ENCODE data around the gene SOX1.

The SOX1 gene

DNA sequence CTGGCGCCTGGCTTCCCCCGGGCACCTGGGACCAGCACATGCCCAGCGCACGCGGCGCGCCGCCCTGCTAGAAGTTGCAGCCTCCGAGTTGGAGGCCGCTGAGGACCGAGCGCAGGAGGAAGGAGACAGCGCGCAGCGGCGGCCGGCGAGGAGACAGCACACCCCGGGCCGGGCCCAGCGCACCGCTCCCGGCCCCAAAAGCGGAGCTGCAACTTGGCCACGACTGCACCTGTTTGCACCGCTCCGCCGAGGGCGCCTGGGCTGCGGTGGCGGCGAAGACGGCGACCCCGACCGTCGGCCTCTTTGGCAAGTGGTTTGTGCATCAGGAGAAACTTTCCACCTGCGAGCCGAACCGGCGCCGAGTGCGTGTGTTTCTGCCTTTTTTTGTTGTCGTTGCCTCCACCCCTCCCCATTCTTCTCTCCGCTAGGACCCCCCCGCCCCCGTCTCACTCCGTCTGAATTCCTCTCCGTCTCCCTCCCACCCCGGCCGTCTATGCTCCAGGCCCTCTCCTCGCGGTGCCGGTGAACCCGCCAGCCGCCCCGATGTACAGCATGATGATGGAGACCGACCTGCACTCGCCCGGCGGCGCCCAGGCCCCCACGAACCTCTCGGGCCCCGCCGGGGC lies at the start of gene SOX1:
Gene SOX1 (plus strand): TSS at position 34 of the 626 bp plus-strand sequence. CDS start 510 bp downstream, at position 544.
- DNase-seq, result no peak

DNA sequence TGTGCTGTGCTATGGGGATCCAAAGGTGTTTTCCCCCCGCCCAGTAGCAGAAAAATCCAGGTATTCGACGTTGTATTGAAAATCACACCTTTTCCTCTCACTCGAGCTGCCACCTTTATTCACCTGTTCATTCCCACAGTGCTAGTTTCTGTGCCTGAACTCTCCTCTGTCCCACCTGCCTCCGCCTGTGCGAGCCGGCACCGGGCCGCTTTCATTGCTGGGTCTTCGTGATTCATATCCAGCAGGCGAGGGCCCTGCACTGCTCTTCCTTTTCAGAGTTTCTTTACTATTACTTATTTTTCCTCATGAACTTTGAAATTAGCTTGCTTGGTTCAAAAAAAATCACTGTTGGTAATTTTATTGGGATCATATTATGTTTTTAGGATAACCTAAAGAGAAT lies 42.4 kb upstream of the SOX1 start:
- no peak for DNase-seq

DNA sequence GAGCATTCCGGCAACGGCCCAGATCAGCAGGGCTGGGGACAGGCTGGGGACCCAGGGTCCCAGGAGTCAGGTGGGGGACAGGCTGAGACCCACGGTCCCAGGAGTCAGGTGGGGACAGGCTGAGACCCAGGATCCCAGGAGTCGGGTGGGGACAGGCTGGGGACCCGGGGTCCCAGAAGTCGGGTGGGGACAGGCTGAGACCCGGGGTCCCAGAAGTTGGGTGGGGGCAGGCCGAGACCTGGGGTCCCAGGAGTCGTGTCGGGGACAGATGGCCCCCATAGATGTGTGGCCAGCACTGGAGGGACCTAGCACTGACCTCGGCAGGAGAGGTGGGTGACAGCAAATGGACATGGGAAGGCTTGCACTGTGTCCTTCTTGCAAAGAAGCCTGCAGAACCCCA lies 39.7 kb upstream of the SOX1 start:
- DNase-seq, result no peak

DNA sequence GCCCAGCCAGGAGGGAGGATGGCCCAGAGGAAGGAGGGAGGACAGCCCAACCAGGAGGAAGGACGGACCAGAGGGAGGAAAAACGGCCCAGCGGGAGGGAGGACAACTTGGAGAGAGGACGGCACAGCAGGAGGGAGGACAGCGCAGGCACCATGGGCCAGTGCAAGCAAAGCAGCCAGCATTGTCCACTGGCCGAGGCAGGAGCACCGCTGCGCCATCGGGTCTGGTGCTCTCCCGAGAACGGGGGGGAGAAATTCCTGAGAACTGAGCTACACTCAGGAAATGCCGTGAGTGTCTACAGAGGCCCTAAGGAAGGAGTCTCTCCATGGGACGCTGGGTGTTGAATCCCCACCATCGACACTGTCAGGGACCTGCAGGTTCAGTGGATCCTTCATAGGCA lies 38.5 kb upstream of the SOX1 start:
- DNase-seq, result no peak

DNA sequence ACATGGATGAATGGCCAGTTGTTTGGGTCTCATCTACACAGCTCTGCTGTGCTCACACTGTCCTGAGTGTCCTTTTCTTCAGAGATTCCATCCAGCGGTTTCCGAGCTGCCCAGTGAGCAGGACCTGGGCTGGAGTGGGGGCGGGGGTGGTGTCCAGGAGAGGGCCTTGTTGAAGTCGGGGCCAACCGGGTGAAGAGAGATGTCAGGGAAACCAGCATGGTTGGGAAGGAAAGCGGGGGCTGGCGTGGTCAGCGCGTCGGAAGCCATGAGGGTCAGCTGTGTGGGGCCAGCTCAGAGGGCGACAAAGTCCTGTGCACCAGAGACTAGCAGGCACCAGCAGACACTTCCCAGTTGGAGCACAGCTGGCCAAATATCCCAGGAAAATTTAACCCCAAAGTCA lies 37.8 kb upstream of the SOX1 start:
- DNase-seq, result no peak

DNA sequence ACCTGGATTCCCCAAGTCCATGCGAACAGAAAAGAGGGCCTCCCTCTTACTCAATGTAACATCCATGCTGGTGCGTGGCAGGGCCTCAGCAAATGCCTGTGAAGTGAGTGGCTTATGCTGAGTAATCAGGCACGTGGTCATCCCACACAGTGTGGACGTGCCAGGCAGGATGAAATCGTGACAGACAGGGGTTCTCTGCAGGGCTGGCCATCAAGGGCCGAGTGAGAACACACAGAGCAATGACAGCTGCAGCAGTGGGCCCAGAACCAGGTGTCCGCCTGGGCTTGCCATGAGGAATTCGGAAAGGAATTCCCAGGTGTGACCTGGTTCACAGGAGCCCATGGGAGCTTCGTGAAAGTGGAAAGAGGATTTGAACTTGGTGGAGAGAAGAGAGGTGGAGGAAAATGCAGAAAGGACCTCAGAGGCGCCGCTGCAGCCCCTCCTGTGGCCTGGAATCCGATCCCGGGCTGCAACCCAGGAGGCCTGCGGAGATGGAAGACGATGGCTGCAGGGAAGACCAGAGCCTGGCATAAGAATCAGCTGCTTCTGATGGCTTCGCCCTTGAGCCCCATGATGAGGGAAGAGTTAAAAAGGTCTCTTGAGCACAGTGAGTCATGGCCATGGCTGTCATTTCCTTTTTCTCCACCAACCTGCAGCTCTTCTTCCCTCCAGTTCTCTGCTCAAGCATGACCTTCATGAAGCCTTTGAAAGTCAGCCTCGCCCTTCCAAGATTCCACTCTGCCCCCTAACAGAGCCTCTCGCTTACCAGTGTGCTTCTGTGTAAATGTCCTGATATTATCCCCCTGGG lies 34.6 kb upstream of the SOX1 start:
- DNase-seq, result no peak

DNA sequence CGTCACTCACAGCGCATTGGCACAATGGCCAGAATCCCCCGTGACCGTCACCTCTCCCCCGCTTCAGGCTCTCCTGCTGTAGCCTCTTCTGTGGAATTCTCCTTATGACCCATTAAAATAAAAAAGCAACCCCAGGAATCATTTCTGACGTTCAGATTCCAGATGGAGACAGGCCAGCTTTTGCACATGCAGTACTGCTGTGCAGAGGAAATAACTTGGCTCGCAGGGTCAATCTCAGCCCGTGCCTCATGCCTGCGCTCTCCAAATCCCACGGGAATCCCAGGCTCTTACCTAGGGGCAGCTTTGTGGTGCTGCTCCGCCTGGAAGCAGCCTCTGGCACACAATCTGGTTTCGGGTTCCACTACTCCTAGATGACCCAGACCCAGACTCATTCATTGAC lies 32.7 kb upstream of the SOX1 start:
- no peak for DNase-seq

DNA sequence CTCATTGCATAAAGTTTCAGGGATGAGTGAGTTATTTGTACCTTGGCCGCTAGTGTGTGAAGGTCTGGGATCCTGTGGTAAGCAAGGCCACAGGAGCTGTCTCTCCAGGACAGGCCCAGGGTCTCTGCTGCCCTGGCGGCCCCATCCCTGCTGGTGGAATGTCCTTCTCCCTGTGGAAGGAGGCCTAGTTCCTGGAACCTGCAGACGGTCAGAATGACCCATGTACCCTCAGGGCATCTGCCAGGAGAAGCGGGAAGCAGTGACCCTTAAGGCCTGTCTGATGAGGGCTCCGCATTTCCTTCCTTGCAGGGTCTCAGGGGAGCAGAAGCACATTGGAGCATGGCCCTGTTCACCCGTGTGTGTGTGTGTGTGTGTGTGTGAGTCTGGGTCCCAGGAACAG lies 32.1 kb upstream of the SOX1 start:
- DNase-seq, result no peak

DNA sequence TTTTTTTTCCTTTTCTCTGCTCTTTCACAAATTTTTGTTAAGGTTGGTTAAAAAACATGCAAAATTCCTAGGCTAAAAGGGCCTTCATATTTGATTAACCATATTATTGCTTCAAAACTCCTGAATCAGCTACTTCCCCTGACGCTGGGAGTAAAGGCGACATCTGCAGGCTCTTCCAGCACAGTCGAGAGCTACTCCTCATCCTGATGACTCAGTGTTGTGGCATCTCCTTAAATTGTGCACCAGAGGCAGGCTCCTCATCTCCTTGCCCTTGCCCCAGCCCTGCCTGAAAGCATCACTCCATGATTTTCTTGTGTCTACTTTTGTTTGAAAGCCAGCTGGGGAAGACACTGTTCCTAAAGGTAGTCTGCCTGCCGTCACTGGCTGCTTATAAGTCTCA lies 24.5 kb upstream of the SOX1 start:
- no peak for DNase-seq

DNA sequence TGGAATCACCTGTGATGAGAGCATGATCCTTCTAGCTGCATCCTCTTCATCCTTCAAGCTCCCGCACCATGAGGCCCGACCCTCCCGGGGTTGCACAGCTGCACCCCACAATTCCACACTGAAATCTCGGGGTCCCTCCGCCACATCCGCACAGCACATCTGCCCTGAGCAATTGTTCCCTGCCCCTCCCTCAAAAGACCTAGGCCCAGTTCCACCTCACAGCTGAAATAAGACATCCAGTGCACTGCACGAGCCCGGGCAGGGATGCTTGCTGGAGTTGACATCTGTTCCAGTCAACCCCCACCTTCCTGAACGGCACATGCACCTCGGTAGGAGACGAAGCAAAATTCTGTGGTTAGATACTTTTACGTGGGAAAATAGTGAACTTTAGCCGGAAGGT lies 14.7 kb upstream of the SOX1 start:
- DNase-seq, result no peak

DNA sequence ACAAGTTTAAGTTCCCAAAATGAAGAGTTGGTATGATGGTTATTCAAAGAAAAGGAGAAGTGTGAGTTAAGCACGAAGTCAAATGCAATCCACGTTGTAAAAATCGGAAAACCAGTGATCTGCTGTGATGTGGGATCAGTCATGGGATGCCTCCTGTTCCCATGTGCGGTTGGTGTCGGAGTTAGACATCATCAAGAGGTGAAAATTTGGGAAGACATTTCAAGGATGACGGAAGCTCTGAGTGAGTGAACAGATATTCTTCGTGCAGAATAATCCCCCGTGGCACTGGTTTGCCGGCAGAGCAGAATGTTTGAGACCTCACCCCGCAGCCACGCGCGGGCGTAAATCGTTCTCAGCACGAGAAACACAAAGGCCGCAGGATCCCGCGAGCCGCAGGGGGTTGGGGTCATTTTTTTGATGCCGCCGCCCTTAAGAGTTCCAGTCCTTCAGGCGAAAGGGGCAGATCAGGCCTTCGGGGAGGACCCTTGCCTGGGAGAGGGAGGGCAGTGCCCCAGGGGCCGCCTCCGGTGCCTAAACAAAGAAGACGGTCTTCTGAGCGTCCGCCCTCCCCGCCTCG lies 13.7 kb upstream of the SOX1 start:
- no peak for DNase-seq

DNA sequence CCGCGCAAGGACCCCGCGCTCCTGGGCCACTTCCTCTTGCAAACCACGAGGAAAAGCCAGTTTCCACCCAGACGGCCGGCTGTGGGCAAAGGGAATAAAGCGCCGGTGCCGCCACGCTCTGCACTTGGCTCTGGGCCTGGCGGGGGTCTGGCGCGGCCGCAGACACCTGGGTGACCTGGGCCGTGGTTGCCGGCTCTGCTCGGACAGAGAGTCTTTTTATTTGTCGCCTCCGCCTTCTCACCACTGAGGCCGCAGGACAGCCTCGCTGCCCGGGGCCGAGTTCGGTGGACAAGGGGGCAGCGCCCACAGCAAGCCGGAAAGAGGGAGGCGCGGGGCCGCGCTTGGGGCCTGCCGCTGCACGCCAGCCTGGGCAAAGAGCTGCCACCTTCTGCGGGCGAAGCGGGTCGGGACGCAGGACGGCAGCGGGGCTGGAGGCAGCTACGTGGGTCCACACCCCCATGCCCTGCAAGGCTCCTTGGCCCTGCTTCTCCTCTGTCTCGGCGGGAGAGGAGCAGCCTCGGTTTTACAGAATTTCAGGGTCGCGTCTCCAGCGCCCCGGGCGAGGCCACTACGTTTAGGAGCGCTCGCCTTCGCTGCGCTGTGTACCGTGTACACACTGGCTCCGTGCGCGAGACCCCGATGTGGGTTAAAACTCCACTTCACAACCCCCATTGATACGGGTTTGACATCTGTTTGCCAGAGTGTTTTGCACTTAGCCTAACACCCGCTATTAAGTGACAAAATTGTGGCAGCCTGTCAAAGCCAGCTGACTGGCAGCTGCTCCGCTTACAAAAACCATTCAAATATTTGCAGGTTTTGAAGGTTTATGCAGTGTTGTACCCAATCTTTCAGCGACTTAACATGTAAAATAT lies 13.0 kb upstream of the SOX1 start:
- no peak for DNase-seq

DNA sequence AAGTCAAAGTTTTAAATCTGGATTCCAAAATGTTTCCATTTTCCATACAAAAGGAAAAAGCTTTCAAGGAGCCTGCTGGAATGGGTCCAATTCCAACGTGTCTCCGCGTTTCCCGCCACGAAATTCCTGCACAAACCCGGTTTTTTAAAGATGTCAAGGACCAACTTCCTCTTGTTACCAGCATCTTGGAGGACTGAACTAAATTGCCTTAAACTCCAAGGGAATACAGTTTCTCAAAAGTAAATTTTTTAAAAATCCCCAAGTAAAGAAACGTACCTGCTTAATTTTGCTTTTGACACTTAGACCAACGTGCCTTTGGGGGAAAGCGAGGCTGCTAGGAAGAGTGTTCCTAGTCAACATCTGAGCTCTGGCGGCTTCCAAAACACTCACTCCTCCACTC lies 12.3 kb upstream of the SOX1 start:
- DNase-seq, result no peak

DNA sequence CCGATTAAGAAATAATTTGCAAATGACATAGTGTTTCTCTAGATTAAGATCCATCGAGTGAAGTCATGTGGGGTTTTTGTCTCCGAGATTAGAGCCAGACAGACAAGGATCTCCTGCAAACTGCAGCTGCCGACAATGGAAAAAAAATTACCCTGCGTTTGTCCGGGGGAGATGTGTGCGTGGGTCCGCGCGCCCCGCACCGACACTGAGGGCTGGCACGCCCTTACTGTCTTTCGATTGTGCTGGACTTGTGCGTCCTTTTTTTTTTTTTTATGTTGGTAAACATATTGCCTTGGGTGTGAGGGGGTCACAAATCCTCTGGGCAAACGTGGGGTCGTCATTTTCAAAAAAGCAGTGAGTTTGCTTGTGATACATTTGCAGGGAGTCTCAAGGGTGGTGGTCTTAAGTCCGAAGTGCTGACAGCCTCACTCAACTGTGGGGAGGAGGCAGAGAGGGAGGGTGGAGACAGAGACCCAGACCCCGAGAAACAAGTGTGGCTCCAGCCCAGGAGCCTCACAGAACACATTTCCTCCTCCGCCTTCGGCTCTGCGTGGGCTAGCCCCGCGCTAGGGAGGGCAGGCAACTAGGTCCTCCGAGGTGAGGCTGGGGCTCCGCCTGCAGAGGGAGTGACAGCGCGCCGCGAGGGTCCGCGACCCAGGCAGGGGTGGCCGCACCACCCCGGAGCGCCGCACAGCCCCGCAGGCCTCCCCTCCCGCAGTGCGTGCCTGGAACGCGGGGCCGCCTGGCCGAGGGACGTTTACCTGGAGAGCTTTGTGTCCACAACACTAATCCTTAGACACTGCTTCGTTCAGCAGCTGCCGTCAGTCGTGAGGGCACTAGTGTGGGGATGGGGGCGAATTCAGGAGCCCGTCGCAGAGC lies 11.7 kb upstream of the SOX1 start:
- no peak for DNase-seq

DNA sequence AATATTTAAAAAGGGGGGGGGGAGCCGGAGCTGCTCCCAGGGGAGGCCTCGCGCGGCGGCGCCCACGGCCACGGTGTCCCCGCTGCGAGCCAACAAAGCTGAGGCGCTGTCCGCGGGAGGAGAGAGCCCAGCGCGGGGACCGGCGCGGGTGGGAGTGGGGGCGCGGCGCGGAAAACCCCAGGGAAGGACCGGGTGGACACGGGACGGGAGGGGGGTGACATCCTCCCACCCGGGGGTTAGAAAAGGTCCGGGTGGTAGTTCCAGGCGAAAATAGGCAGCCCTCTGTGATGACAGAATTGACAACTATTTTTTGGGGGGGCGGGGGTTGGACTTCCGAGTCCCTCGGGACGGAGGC lies 11.1 kb upstream of the SOX1 start:
- no peak for DNase-seq

DNA sequence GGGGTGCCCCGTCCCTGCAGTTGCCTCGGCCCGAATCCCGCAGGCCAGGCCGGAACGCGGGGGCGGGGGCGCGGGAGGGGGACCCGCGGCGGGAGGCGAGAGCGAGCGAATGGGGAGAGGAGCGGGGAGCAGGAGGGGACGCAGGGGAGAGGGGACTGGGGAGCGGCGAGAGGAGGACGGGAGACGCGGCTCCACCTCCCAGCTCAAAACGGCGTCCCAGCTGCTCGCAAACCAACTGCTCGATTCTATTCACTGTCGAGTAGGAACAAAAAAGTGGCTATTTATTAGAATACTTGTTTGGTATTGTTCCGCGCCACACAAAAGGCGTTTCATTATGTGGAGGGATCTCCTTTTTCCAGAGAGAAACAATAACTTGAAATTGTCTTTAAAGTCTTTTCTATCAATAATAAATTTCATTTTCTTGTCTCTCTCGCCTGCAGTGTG lies 10.6 kb upstream of the SOX1 start:
- DNase-seq, result no peak

DNA sequence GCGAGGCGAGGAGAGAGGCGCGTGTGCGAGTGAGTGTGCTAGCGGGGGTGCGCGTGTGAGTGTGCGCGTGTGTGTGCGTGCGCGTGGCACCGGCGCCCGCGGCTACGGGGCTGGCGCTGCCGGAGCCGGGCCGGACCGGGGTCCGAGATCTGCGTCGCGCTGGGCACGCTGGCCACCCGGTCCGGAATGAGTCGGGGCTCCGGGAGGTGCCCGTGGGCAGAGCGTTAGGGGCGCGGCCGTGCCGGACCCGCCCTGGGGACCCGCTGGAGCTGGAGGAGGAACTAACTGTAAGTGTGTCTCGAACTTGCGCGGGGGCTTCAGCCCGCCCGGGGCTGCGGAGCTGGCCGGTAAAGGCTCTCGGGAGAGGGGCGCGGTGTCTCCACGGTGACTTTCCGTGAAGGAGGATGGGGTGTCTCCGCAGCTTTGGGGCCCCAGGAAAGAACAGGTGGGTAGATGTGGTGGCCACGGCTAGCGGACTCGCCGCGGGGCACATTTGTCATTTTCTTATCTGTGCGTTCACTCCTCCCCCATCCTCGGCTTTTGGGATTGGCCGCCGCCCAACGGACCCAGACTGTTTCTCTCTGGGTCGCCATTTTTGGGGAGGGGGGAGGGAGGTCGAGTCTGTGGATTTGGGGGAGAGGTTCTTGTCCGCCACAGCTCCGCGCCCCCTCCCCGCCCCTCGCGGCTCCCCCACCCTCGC lies 10.1 kb upstream of the SOX1 start:
- DNase-seq, result no peak

DNA sequence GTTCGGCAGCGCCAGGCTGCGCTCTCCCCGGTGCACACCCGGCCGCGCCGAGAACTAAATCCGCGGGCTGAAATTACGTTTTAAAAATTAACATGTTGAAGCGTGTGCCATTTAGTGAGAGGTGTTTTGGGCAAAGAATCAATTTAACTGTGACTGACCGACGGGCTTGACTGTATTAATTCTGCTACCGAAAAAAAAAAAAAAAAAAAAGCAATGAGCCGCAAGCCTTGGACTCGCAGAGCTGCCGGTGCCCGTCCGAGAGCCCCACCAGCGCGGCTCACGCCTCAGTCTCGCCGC lies 9.6 kb upstream of the SOX1 start:
- DNase-seq, result no peak

DNA sequence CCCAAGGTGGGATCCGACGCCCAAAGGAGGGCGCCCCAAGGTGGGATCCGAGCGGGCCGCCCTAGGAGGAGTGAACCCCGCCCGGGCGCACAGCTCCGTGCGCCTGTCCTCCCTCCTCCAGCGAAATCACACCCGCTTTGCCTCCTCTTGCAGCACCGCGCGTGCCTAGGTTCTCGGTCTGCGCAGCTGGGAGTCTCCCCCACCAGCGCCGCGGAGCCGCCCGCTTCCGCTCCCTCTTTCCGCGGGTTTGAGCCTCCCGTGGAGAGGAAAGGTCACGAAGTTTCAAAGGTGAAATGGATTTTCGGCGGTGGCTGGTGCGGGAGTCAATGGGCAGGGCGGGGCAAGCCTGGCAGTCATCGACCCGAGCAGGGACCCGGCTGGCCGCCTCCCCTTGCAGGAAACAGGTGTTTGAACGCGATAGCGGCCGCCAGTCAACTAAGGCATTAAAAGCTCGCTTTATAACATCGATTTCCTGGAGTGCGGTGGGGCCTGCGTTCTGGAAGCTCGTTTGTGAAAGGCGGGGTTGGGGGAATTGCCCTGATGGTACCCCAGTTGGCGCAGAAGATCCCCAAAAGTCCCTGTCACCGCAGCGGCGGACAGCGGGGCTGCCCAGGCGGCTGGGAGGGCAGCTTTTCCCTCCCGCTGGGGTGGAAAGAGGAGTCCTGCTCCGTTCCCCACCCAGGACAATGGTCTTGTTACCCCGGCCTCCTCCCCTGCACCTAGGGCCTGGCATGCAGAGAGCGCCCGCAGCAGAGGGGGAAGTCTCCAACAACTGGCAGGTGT lies 9.0 kb upstream of the SOX1 start:
- no peak for DNase-seq

DNA sequence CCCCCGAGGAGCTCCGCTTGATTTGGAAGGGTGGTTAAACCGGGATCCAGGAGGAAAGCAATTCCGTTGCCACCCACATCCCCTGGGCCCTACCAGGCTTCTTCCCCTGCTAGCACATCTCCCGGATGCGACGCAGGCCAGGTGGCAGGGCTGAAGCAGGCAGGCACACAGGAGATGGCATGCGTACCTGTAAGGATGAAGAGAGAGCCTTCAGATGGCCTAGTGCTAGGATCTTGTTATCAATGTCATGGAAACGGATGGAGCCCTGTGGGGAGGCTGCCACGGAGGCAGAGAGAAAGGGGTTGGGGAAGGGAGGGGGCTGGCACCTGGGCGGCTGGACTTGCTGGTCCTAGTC lies 8.5 kb upstream of the SOX1 start:
- DNase-seq, result no peak

DNA sequence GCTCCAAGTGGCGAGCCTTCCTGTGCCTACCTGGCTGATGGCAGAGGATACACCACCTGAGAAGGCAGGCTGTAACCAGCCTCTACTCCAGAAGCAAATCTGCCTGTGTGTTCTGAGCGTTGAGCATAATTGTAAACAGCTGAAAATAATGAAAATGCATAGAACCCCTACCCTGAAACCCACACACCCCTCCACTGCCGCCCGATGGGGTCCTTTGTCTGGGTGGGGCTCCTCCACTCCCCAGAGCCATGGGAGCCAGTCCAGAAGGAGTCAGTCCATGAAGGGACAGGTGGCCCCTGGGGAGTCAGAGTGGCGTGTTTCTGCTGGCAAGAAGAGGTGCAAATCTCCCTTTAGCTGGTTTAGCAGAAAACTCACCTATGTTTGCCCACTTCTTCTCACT lies 8.0 kb upstream of the SOX1 start:
- DNase-seq, result no peak

All from NCI-H748 treated with DMSO at 0.1 percent for 48 hours (cell line).